Measurements from ENCODE around the gene TSFM. TPM values are rescaled to one million over a fixed set of nuclear protein-coding genes. Genes with fewer than 3 reads are reported as not detected.

TSFM gene
- total RNA-seq, 1 donor from 2014 or later = 53.7 TPM

DNA sequence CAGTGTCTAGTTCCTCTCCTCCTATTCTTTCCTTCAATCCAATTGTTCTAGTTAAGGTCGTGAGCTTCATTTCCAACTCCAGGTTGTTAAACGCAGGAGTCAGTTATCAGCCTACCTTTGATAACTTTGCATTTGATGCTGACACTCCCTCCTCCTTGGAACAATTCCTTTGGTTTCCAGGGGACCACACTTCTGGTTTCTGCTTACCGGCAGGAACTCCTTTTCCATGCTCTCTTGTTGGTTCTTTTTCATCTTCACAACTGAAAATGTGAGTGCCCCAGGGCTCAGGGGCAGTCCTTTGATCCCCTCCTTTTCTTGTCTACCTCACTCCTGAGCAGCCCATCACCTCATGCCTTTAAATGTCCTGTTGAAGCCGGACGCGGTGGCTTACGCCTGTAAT lies 5.2 kb upstream of the TSFM start:
- intact Hi-C loops (cut with micrococcal nuclease) = no loop called here
- peaks cover 6% of the 10 kb centered on the region for H3K36me3 ChIP-seq
- H3K9me3 ChIP-seq (replicated peaks) = no peaks in the 10 kb centered on the region
- peaks cover 17% of the 10 kb centered on the region for H3K4me1 ChIP-seq
- no peak overlapping the region for H3K4me3 ChIP-seq
- DNase-seq = no peak
- no peak overlapping the region for H3K27ac ChIP-seq (replicated peaks)
- H3K27me3 ChIP-seq (ENCODE audit: low read depth) = no peaks in the 10 kb centered on the region
- TF ChIP-seq, protein P1, sequence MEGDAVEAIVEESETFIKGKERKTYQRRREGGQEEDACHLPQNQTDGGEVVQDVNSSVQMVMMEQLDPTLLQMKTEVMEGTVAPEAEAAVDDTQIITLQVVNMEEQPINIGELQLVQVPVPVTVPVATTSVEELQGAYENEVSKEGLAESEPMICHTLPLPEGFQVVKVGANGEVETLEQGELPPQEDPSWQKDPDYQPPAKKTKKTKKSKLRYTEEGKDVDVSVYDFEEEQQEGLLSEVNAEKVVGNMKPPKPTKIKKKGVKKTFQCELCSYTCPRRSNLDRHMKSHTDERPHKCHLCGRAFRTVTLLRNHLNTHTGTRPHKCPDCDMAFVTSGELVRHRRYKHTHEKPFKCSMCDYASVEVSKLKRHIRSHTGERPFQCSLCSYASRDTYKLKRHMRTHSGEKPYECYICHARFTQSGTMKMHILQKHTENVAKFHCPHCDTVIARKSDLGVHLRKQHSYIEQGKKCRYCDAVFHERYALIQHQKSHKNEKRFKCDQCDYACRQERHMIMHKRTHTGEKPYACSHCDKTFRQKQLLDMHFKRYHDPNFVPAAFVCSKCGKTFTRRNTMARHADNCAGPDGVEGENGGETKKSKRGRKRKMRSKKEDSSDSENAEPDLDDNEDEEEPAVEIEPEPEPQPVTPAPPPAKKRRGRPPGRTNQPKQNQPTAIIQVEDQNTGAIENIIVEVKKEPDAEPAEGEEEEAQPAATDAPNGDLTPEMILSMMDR (IDR thresholded peaks at IDR 0.05; ENCODE audit: borderline replicate concordance) = no peak

GRCh38 chr12:57777911-57778310 lies 4.7 kb upstream of the TSFM start:
- no peaks in the 10 kb centered on the region for H3K27me3 ChIP-seq (ENCODE audit: low read depth)
- no peak overlapping the region for H3K27ac ChIP-seq (replicated peaks)
- peaks cover 15% of the 10 kb centered on the region for H3K4me1 ChIP-seq
- intact Hi-C loops (cut with micrococcal nuclease) = no loop called here
- no peaks in the 10 kb centered on the region for H3K9me3 ChIP-seq (replicated peaks)
- H3K4me3 ChIP-seq = no peak overlapping the region
- TF ChIP-seq, protein P1 (IDR thresholded peaks at IDR 0.05; ENCODE audit: borderline replicate concordance) = no peak
- peaks cover 6% of the 10 kb centered on the region for H3K36me3 ChIP-seq
- DNase-seq = no peak

GRCh38 chr12:57779736-57780135 lies 2.9 kb upstream of the TSFM start:
- no peaks in the 10 kb centered on the region for H3K9me3 ChIP-seq (replicated peaks)
- no peak overlapping the region for H3K27ac ChIP-seq (replicated peaks)
- H3K4me1 ChIP-seq = peaks cover 21% of the 10 kb centered on the region
- no peak overlapping the region for H3K4me3 ChIP-seq
- intact Hi-C loops (cut with micrococcal nuclease) = no loop called here
- DNase-seq = no peak
- TF ChIP-seq, protein P1 (IDR thresholded peaks at IDR 0.05; ENCODE audit: borderline replicate concordance) = no peak
- peaks cover 6% of the 10 kb centered on the region for H3K36me3 ChIP-seq
- H3K27me3 ChIP-seq (ENCODE audit: low read depth) = no peaks in the 10 kb centered on the region

DNA sequence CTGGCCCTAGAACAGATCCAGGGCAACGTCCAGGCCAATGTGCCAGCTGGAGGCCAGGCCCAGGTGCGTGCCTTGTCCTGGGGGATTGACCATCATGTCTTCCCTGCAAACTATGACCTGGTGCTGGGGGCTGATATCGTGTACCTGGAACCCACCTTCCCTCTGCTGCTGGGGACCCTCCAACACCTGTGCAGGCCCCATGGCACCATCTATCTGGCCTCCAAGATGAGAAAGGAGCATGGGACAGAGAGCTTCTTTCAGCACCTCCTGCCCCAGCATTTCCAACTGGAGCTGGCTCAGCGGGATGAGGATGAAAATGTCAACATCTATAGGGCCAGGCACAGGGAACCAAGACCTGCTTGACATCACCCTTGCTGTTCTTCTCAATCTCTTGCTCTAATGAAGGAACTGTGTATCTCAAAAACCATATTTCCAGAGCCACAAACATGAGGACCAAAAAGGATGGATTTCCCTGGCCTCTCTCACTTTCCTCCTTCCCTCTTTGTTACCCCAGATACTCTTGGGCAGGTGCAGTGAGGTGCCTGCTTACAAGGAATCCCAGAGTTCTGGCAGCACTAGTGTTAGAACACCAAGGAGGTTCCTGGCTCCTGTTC lies 2.2 kb upstream of the TSFM start:
- intact Hi-C loops (cut with micrococcal nuclease) = no loop called here
- Histone ChIP-seq H3K4me1 (peaks cover 21% of the 10 kb centered on the region), H3K4me3 (no peak overlapping the region), H3K27me3 (ENCODE audit: low read depth) (no peaks in the 10 kb centered on the region), H3K9me3 (replicated peaks) (no peaks in the 10 kb centered on the region), H3K36me3 (peaks cover 10% of the 10 kb centered on the region), H3K27ac (replicated peaks) (no peak overlapping the region)
- TF ChIP-seq, protein P1 (IDR thresholded peaks at IDR 0.05; ENCODE audit: borderline replicate concordance) = no peak
- no peak for DNase-seq

DNA sequence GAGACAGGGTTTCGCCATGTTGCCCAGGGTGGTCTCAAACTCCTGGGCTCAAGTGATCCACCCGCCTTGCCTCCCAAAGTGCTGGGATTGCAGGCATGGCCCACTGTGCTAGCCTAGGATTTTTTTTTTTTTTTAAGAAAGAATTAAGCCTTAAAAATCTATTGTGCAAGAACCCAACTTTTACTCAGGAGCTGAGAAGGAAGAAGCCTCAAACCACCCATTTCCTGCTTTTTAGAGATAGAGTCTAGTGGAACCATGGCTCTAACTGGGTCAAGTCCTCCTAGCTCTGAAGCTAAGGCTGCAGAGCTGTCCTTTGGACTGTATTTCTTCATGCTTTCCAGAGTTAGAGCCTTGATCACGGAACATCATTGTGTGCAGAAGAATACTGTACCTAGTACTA lies 1.3 kb upstream of the TSFM start:
- intact Hi-C loops (cut with micrococcal nuclease) = no loop called here
- TF ChIP-seq, protein P1 (IDR thresholded peaks at IDR 0.05; ENCODE audit: borderline replicate concordance) = no peak
- Histone ChIP-seq H3K4me3 (no peak overlapping the region), H3K4me1 (peaks cover 21% of the 10 kb centered on the region), H3K9me3 (replicated peaks) (no peaks in the 10 kb centered on the region), H3K27me3 (ENCODE audit: low read depth) (no peaks in the 10 kb centered on the region), H3K27ac (replicated peaks) (no peak overlapping the region), H3K36me3 (peaks cover 19% of the 10 kb centered on the region)
- no peak for DNase-seq
